Glutamatergic neuron (in vitro differentiated cells): ENCODE measurements around the gene KLHL10. TPM values are rescaled to one million over a fixed set of nuclear protein-coding genes. Genes with fewer than 3 reads are reported as not detected.

Experiments
- DNase-seq: peaks from one replicate; pipeline ENCODE4 v3.0.0; 2022
- H3K27ac Mint-ChIP-seq: one replicate; pipeline ENCODE4 v1.8.0; 2020; ENCODE audit warnings: mild to moderate bottlenecking, mixed read lengths, inconsistent platforms; ENCODE audit not compliant: unreplicated experiment
- H3K27me3 Mint-ChIP-seq: one replicate; pipeline ENCODE4 v1.8.0; 2020; ENCODE audit warnings: mild to moderate bottlenecking, moderate library complexity, mixed read lengths, inconsistent platforms; ENCODE audit not compliant: unreplicated experiment
- H3K36me3 Mint-ChIP-seq: one replicate; pipeline ENCODE4 v1.8.0; 2020; ENCODE audit warnings: mild to moderate bottlenecking, mixed read lengths, inconsistent platforms; ENCODE audit not compliant: unreplicated experiment
- H3K4me1 Mint-ChIP-seq: one replicate; pipeline ENCODE4 v1.8.0; 2020; ENCODE audit warnings: mild to moderate bottlenecking, low read depth, mixed read lengths, inconsistent platforms; ENCODE audit not compliant: unreplicated experiment
- H3K4me3 Mint-ChIP-seq: one replicate; pipeline ENCODE4 v1.8.0; 2020; ENCODE audit warnings: mild to moderate bottlenecking, mixed read lengths, inconsistent platforms; ENCODE audit not compliant: unreplicated experiment
- H3K9me3 Mint-ChIP-seq: one replicate; pipeline ENCODE4 v1.8.0; 2020; ENCODE audit warnings: mild to moderate bottlenecking, moderate library complexity, mixed read lengths, inconsistent platforms; ENCODE audit not compliant: unreplicated experiment
- total RNA-seq: library from RNA; stranded (reverse); fragmentation: NEBNext Ultra II Directional; extraction: Animal tissue kit (Norgen Biotek cat#: 25700); gene quantifications from one replicate; pipeline ENCODE4 v1.2.1, GENCODE V29; 2021; ENCODE audit not compliant: unreplicated experiment
- TF ChIP-seq, protein P1 (sequence below): fragments of 200-600 bp; sonication (generic); IDR thresholded peaks from one replicate; pipeline ENCODE4 v1.5.0; 2021; ENCODE audit not compliant: partially characterized antibody, unreplicated experiment

The KLHL10 gene
- total RNA-seq, 1 donor from 2014 or later, result not detected

DNA sequence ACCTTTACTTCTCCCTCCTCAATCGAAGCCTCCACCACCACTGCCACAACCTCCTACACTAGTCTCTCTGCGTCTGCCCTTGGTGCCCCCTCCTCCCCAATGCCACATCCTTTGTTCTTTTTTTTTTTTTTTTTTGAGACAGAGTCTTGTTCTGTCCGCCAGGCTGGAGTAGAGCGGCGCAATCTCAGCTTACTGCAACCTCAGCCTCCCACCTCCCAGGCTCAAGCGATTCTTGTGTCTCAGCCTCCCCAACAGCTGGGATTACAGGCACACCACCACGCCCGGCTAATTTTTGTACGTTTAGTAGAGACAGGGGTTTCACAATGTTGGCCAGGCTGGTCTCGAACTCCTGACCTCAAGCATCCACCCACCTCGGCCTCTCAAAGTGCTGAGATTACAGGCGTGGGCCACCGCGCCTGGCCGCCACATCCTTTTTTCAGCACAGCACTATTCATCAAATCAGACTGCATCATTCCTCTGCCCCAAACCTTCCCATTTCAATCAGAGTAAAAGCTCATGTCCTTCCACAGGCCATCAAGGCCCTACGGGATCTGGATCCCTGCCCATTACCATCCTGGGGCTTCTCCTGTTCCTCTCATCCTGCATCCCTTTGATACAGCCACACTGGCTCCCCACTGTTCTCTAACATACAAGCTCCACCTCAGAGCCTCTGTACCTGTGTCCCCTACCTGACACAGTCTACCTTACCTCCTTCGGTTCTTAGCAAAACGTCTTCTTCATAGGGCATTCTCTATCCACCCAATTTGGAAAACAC, 25.6 kb downstream of the KLHL10 start:
- peaks cover 9% of the 10 kb centered on the region for H3K27me3 Mint-ChIP-seq
- peaks cover 13% of the 10 kb centered on the region for H3K4me1 Mint-ChIP-seq
- H3K27ac Mint-ChIP-seq, result no peak overlapping the region
- peaks cover 4% of the 10 kb centered on the region for H3K9me3 Mint-ChIP-seq
- H3K36me3 Mint-ChIP-seq, result no peaks in the 10 kb centered on the region
- TF ChIP-seq, protein P1, sequence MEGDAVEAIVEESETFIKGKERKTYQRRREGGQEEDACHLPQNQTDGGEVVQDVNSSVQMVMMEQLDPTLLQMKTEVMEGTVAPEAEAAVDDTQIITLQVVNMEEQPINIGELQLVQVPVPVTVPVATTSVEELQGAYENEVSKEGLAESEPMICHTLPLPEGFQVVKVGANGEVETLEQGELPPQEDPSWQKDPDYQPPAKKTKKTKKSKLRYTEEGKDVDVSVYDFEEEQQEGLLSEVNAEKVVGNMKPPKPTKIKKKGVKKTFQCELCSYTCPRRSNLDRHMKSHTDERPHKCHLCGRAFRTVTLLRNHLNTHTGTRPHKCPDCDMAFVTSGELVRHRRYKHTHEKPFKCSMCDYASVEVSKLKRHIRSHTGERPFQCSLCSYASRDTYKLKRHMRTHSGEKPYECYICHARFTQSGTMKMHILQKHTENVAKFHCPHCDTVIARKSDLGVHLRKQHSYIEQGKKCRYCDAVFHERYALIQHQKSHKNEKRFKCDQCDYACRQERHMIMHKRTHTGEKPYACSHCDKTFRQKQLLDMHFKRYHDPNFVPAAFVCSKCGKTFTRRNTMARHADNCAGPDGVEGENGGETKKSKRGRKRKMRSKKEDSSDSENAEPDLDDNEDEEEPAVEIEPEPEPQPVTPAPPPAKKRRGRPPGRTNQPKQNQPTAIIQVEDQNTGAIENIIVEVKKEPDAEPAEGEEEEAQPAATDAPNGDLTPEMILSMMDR, result no peak
- no peak overlapping the region for H3K4me3 Mint-ChIP-seq
- DNase-seq, result no peak

DNA sequence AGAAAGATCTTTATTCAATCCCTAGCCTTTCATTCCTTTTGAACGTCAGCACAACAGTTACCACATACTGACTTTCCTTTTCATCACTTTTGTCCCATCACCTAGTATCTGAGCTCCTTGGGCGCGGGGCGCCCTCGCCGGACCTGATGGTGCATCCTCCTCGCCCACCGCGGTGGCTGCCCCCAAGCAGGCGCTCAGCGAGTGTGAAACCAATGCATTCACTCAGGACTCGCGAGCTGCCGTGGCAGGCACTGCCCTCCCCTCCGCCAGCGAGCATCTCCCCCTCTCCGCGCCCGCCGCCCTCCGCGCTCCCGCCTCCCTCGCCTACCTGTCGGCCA, 26.8 kb downstream of the KLHL10 start:
- H3K27me3 Mint-ChIP-seq, result peaks cover 7% of the 10 kb centered on the region
- H3K9me3 Mint-ChIP-seq, result peaks cover 6% of the 10 kb centered on the region
- H3K27ac Mint-ChIP-seq, result no peak overlapping the region
- no peak overlapping the region for H3K4me3 Mint-ChIP-seq
- peaks cover 13% of the 10 kb centered on the region for H3K4me1 Mint-ChIP-seq
- no peak for DNase-seq
- no peaks in the 10 kb centered on the region for H3K36me3 Mint-ChIP-seq
- TF ChIP-seq, protein P1, result no peak

DNA sequence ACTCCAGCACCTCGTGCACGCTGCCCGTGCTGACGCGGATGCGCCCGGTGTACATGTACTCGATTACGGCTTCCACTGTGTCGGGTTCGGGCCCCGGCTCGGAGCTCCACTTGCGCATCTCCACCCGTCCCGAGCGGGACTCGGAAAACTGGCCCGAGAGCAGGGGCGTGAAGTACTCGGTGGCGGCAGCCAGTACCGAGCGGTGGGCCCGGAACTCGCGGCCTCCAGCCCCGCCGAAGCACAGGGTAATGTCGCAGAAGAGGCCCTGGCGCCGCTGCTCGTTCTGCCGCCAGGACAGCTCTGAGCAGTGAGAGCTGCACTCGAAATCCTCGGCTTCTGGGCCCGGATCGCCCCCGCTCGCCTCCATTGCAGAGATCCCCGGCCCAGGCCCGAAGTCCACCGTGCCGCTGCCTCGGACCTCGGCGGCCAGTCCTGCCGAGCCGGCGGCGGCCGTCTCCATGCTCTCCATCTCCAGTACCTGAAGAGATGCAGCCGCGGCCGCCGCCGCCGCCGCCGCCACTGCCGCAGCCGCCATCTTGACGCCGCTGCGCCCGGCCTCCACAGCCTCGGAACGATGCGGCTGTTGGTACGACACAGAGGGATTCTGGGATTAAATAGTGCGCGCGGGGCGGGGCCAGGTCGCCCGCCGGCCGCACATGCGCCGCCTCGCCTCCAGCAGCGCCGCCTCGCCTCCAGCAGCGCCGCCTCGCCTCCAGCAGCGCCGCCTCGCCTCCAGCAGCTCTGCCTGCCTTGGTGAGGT, 27.4 kb downstream of the KLHL10 start, which contains the start of gene KLHL11:
Gene KLHL11 (minus strand): TSS at position 588 of the 760 bp plus-strand sequence. CDS start 53 bp downstream, at position 535.
- TF ChIP-seq, protein P1, result no peak
- Mint-ChIP-seq H3K27ac (peak within 1 kb of the TSS; percentile 62), H3K36me3 (no peaks in the 10 kb centered on the region), H3K4me1 (peaks cover 9% of the 10 kb centered on the region), H3K9me3 (peaks cover 6% of the 10 kb centered on the region), H3K4me3 (peak within 1 kb of the TSS; percentile 82), H3K27me3 (peaks cover 7% of the 10 kb centered on the region)
- peak; percentile 89 for DNase-seq

DNA sequence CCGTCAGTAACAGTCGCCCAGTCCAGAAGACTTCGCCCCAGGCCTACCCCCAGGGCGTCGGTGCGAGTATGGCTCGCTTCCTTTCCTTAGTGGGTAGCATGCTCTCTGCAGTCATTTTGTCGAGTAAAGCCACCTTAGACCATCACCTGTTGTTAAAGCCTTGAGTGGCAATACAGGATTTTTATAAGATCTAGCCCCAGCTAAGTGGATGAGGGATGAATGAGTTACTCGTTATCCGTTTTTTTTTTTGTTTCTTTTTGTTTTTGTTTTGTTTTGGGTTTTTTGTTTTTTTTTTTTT, 27.9 kb downstream of the KLHL10 start:
- Mint-ChIP-seq H3K36me3 (no peaks in the 10 kb centered on the region), H3K27ac (peak overlapping the region; percentile 62), H3K27me3 (peaks cover 9% of the 10 kb centered on the region), H3K4me3 (peak overlapping the region; percentile 82), H3K4me1 (peaks cover 5% of the 10 kb centered on the region), H3K9me3 (peaks cover 6% of the 10 kb centered on the region)
- TF ChIP-seq, protein P1, result no peak
- no peak for DNase-seq

DNA sequence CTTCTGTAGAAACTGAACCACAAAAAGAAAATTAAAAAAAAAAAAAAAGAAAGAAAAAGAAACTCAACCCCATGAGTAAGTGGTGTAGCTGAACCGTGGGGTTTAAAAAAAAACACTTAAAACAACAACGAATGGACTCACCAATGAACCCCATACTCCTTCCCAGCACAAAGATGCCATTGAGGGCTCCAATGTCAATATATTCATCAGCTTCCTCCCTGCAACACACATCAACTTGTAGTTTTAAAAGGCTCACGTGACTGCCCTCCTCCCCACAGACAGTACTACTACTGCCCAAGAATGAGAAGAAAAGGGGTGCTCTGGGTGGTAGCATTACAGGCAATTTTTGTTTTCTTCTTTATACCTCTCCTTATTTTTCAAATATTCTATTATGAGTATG, 30.9 kb downstream of the KLHL10 start:
- no peaks in the 10 kb centered on the region for H3K36me3 Mint-ChIP-seq
- H3K27me3 Mint-ChIP-seq, result peaks cover 14% of the 10 kb centered on the region
- peaks cover 6% of the 10 kb centered on the region for H3K9me3 Mint-ChIP-seq
- no peak overlapping the region for H3K27ac Mint-ChIP-seq
- TF ChIP-seq, protein P1, result no peak
- H3K4me1 Mint-ChIP-seq, result no peaks in the 10 kb centered on the region
- H3K4me3 Mint-ChIP-seq, result no peak overlapping the region
- no peak for DNase-seq
